Coronary artery (tissue), 2 donors: ENCODE measurements around the gene TMEM158.

ENCODE experiments used
- DNase-seq: peaks from one replicate; pipeline ENCODE4 v3.0.0-alpha.2; 2017; ENCODE audit warnings: low spot score
- H3K27ac ChIP-seq, 2 donors: fragments of 200-600 bp; sonication (generic); one replicate each; pipeline ENCODE4 v1.5.1; 2016 to 2019
- H3K4me3 ChIP-seq: fragments of 200-600 bp; sonication (generic); 2 replicates; pipeline ENCODE4 v1.5.1; 2016; ENCODE audit warnings: mild to moderate bottlenecking, moderate library complexity
- CTCF ChIP-seq: fragments of 200-600 bp; sonication (generic); IDR thresholded peaks from one replicate; pipeline ENCODE4 v1.5.1; 2019; ENCODE audit warnings: antibody characterized with exemption

The TMEM158 gene

GRCh38 chr3:45182915-45183871, 42.9 kb downstream of the TMEM158 start:
- TF ChIP-seq CTCF, result no peak
- Histone ChIP-seq H3K4me3 (no peak overlapping the region), H3K27ac (no peak overlapping the region)
- no peak for DNase-seq

GRCh38 chr3:45181496-45181895, 44.6 kb downstream of the TMEM158 start:
- TF ChIP-seq CTCF, result no peak
- no peak for DNase-seq
- no peak overlapping the region for H3K4me3 ChIP-seq

GRCh38 chr3:45180899-45181298, 45.2 kb downstream of the TMEM158 start:
- DNase-seq, result no peak
- Histone ChIP-seq H3K27ac (no peak overlapping the region), H3K4me3 (no peak overlapping the region)
- TF ChIP-seq CTCF, result no peak

More at GRCh38 chr3:45181496-45181895, 44.6 kb downstream of the TMEM158 start:
- no peak overlapping the region for H3K27ac ChIP-seq

- H3K4me3 ChIP-seq, result no peak overlapping the region
- TF ChIP-seq CTCF, result no peak
- DNase-seq, result no peak
- no peak overlapping the region for H3K27ac ChIP-seq
These were observed 46.0 kb downstream of the TMEM158 start for GRCh38 chr3:45180051-45180450.

GRCh38 chr3:45179163-45179562, 46.9 kb downstream of the TMEM158 start:
- H3K27ac ChIP-seq, result no peak overlapping the region
- no peak overlapping the region for H3K4me3 ChIP-seq
- no peak for TF ChIP-seq CTCF
- no peak for DNase-seq

- DNase-seq, result no peak
- TF ChIP-seq CTCF, result no peak
- H3K4me3 ChIP-seq, result no peak overlapping the region
- H3K27ac ChIP-seq, result no peak overlapping the region
These were observed 47.7 kb downstream of the TMEM158 start for GRCh38 chr3:45178183-45179023.
